HepG2 (cell line): Measurements from ENCODE around the gene PRR30. TPM values are rescaled to one million over a fixed set of nuclear protein-coding genes. Genes with fewer than 3 reads are reported as not detected.

Source experiments
- ARID5B ChIP-seq: IDR thresholded peaks from 2 replicates; pipeline ENCODE4 v1.4.0; 2020; ENCODE audit warnings: mild to moderate bottlenecking, missing genetic modification reagents
- CSRNP1 ChIP-seq: sonication (generic); formaldehyde crosslinking; IDR thresholded peaks from 2 replicates; pipeline ENCODE4 v1.8.1; 2023; ENCODE audit warnings: mild to moderate bottlenecking, missing genetic modification reagents
- HNF4G ChIP-seq, 2 experiments: sonication (generic) in 1 of 2; formaldehyde crosslinking in 1 of 2; IDR thresholded peaks; 2 replicates each; pipeline versions ENCODE4 v1.4.0 to v1.6.1; 2011 to 2020; ENCODE audit warnings: borderline replicate concordance in 2 of 2, low read depth in 2 of 2, mild to moderate bottlenecking in 2 of 2, low read length in 1 of 2, missing genetic modification reagents in 1 of 2, moderate library complexity in 1 of 2
- KDM3A ChIP-seq: IDR thresholded peaks from 2 replicates; pipeline ENCODE4 v1.6.1; 2018; ENCODE audit warnings: low read depth, missing compliant biosample characterization
- MEIS1 ChIP-seq: sonication (generic); formaldehyde crosslinking; IDR thresholded peaks from 2 replicates; pipeline ENCODE4 v1.9.0; 2021; ENCODE audit warnings: mild to moderate bottlenecking, missing genetic modification reagents, moderate library complexity, borderline replicate concordance
- SNAI1 ChIP-seq: sonication (generic); formaldehyde crosslinking; IDR thresholded peaks from 2 replicates; pipeline ENCODE4 v1.5.0; 2020; ENCODE audit warnings: mild to moderate bottlenecking, missing genetic modification reagents, borderline replicate concordance
- THAP7 ChIP-seq: sonication (generic); formaldehyde crosslinking; IDR thresholded peaks from 2 replicates; pipeline ENCODE4 v1.8.1; 2023; ENCODE audit warnings: mild to moderate bottlenecking, missing genetic modification reagents
- ZBTB49 ChIP-seq: sonication (generic); formaldehyde crosslinking; IDR thresholded peaks from 2 replicates; pipeline ENCODE4 v1.4.0; 2020; ENCODE audit warnings: missing genetic modification reagents, borderline replicate concordance
- ZNF274 ChIP-seq: sonication (generic); formaldehyde crosslinking; IDR thresholded peaks from 2 replicates; pipeline ENCODE4 v1.5.1; 2020; ENCODE audit warnings: mild to moderate bottlenecking, missing genetic modification reagents
- ZNF280D ChIP-seq: sonication (generic); formaldehyde crosslinking; IDR thresholded peaks from 2 replicates; pipeline ENCODE4 v1.5.1; 2020; ENCODE audit warnings: mild to moderate bottlenecking, missing genetic modification reagents
- ZNF350 ChIP-seq: sonication (generic); formaldehyde crosslinking; IDR thresholded peaks from 2 replicates; pipeline ENCODE4 v1.4.0; 2020; ENCODE audit warnings: mild to moderate bottlenecking, low read depth, missing genetic modification reagents, borderline replicate concordance
- ZNF782 ChIP-seq: sonication (generic); formaldehyde crosslinking; IDR thresholded peaks from 2 replicates; pipeline ENCODE4 v1.4.0; 2020; ENCODE audit warnings: missing genetic modification reagents, mild to moderate bottlenecking, borderline replicate concordance
- polyA plus RNA-seq, 8 experiments: library from polyadenylated mRNA; depleted of rRNA in 3 of 8; stranded (reverse) in 7 of 8; unstranded in 1 of 8; fragments of >200 nt; fragmentation: Illumina TruSeq in 4 of 8; extraction: Trizol in 4 of 8; gene quantifications; 2 replicates each; pipeline versions ENCODE4 v1.2.1 to v1.2.3, GENCODE V29; 2011 to 2016; ENCODE audit warnings: low read depth in 4 of 8, missing spikeins in 1 of 8, mixed read lengths in 1 of 8; ENCODE audit not compliant: insufficient read depth in 1 of 8
- total RNA-seq, 5 experiments: library from RNA; depleted of rRNA; stranded (reverse); fragments of >200 nt; fragmentation: Illumina TruSeq; extraction: Trizol; gene quantifications; 2 replicates each; pipeline ENCODE4 v1.2.3, GENCODE V29; 2016; ENCODE audit warnings: low read depth in 1 of 5

The PRR30 gene
- total and polyA plus RNA-seq, 2 of the 13 experiments (the other 11 are each of a cell fraction or from before 2014, with no cell fraction given), result not detected

- TF ChIP-seq ARID5B (CRISPR knock-in tag) (peak; percentile 63), ZNF280D (peak; percentile 82; the same call in 1 of the 2 replicates), THAP7 (CRISPR knock-in tag) (peak; percentile 35; the same call in 1 of the 2 replicates), HNF4G (IDR thresholded peaks at IDR 0.05; ENCODE audit: borderline replicate concordance, low read depth, low read length) (0 out of 2 replicates have a peak, but pooled peaks have one; percentile 17), HNF4G (CRISPR knock-in tag; IDR thresholded peaks at IDR 0.05; ENCODE audit: borderline replicate concordance, low read depth) (no peak), KDM3A (peak; percentile 68; the same call in 1 of the 2 replicates), ZNF350 (no peak), ZBTB49 (CRISPR knock-in tag) (no peak), ZNF782 (peak; percentile 73; the same call in 1 of the 2 replicates), MEIS1 (CRISPR knock-in tag) (peak; percentile 86), CSRNP1 (CRISPR knock-in tag) (no peak), SNAI1 (CRISPR knock-in tag) (no peak), ZNF274 (CRISPR knock-in tag) (peak; percentile 40; the same call in 1 of the 2 replicates)
These were observed 15.7 kb downstream of the PRR30 start, which contains the start of gene ABHD1 (continued) for GRCh38 chr2:27123302-27124150.
